T-helper 1 cell treated with Interleukin-12 subunit alpha and Interleukin-12 subunit beta and Interleukin-4 antibody, amounts not matched to agents 30 μg/mL and 1 μg/mL, for 36 hours (primary cell): ENCODE data around the gene RICTOR.

Source experiments
- H3K27ac Mint-ChIP-seq: one replicate; pipeline ENCODE4 v1.8.0; 2021; ENCODE audit warnings: mild to moderate bottlenecking, mixed read lengths
- H3K27me3 Mint-ChIP-seq: one replicate; pipeline ENCODE4 v1.8.0; 2021; ENCODE audit warnings: low read depth, mixed read lengths
- H3K36me3 Mint-ChIP-seq: one replicate; pipeline ENCODE4 v1.8.0; 2021; ENCODE audit warnings: low read depth, mixed read lengths
- H3K4me1 Mint-ChIP-seq: one replicate; pipeline ENCODE4 v1.8.0; 2021; ENCODE audit warnings: low read depth, mixed read lengths
- H3K4me3 Mint-ChIP-seq: one replicate; pipeline ENCODE4 v1.8.0; 2021; ENCODE audit warnings: mild to moderate bottlenecking, moderate library complexity, mixed read lengths
- H3K9me3 Mint-ChIP-seq: one replicate; pipeline ENCODE4 v1.8.0; 2021; ENCODE audit warnings: mixed read lengths

The RICTOR gene

GRCh38 chr5:38896760-38897159 lies 177.4 kb downstream of the RICTOR start:
- no peaks in the 10 kb centered on the region for H3K36me3 Mint-ChIP-seq
- peaks cover 13% of the 10 kb centered on the region for H3K27me3 Mint-ChIP-seq
- H3K27ac Mint-ChIP-seq = no peak overlapping the region
- H3K4me3 Mint-ChIP-seq = no peak overlapping the region
- no peaks in the 10 kb centered on the region for H3K4me1 Mint-ChIP-seq
- peaks cover 5% of the 10 kb centered on the region for H3K9me3 Mint-ChIP-seq

- H3K9me3 Mint-ChIP-seq = peaks cover 5% of the 10 kb centered on the region
Observed at GRCh38 chr5:38892363-38892762, 181.8 kb downstream of the RICTOR start.

GRCh38 chr5:38891563-38891962 lies 182.6 kb downstream of the RICTOR start:
- H3K9me3 Mint-ChIP-seq = no peaks in the 10 kb centered on the region
- no peaks in the 10 kb centered on the region for H3K36me3 Mint-ChIP-seq
- peaks cover 25% of the 10 kb centered on the region for H3K27me3 Mint-ChIP-seq
- H3K4me1 Mint-ChIP-seq = no peaks in the 10 kb centered on the region
- no peak overlapping the region for H3K27ac Mint-ChIP-seq
- no peak overlapping the region for H3K4me3 Mint-ChIP-seq

More at GRCh38 chr5:38892363-38892762, 181.8 kb downstream of the RICTOR start:
- Mint-ChIP-seq H3K27me3 (peaks cover 24% of the 10 kb centered on the region), H3K4me3 (no peak overlapping the region), H3K4me1 (no peaks in the 10 kb centered on the region), H3K27ac (no peak overlapping the region), H3K36me3 (no peaks in the 10 kb centered on the region)

- no peaks in the 10 kb centered on the region for H3K9me3 Mint-ChIP-seq
- no peak overlapping the region for H3K27ac Mint-ChIP-seq
- no peak overlapping the region for H3K4me3 Mint-ChIP-seq
- H3K4me1 Mint-ChIP-seq = no peaks in the 10 kb centered on the region
- H3K27me3 Mint-ChIP-seq = peaks cover 20% of the 10 kb centered on the region
- H3K36me3 Mint-ChIP-seq = no peaks in the 10 kb centered on the region
Observed at GRCh38 chr5:38889424-38889823, 184.8 kb downstream of the RICTOR start.

- Mint-ChIP-seq H3K4me3 (no peak overlapping the region), H3K36me3 (no peaks in the 10 kb centered on the region), H3K4me1 (no peaks in the 10 kb centered on the region), H3K9me3 (no peaks in the 10 kb centered on the region), H3K27ac (no peak overlapping the region), H3K27me3 (peaks cover 18% of the 10 kb centered on the region)
Observed at GRCh38 chr5:38888041-38888440, 186.2 kb downstream of the RICTOR start.
